CD4-positive, alpha-beta T cell treated with Interleukin-1 beta for 1 hour (primary cell): Measurements from ENCODE around the gene ASCL2.
"Not testable (repeated sequence)": the region's sequence is repeated elsewhere in the genome, so short reads cannot be mapped to it uniquely, and the experiment has no call there.

Experiments
- DNase-seq, 2 donors: peaks; one replicate each; pipeline ENCODE4 v3.0.0-alpha.2; 2020 to 2022

ASCL2 gene

DNA sequence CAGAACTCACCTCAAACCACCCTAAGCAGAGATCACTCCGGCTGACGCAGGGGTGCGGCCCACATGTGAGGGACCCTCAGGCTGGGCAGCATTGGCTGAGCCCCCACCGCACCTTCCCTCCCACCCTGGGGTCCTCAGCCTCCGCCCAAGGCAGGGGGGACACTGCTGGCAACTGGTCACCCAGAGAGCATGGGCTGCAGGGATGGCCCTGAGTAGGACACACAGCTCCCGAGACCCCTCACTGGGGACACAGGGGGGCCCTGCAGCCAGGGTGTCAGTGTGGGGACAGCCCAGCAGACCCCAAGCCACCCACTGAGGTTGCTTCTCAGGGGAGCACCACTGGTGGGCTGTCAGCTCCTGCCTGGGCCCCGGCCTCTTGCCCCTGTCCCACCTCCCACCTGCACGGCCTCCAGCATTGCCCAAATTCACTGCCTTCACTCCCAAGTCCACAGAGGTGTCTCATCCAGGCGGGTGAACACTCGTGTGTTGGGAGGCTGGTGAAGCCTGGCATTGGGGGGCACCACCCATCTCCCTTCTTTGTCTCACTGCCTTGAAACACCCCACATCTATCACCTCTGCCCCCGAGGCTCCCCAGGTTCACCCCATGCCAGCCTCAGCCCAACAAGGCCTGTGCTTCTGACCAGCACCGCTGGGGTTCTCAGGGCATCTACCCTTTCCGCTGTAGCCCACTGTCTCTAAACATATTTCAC lies 26.7 kb upstream of the ASCL2 start:
- no peak for DNase-seq

DNA sequence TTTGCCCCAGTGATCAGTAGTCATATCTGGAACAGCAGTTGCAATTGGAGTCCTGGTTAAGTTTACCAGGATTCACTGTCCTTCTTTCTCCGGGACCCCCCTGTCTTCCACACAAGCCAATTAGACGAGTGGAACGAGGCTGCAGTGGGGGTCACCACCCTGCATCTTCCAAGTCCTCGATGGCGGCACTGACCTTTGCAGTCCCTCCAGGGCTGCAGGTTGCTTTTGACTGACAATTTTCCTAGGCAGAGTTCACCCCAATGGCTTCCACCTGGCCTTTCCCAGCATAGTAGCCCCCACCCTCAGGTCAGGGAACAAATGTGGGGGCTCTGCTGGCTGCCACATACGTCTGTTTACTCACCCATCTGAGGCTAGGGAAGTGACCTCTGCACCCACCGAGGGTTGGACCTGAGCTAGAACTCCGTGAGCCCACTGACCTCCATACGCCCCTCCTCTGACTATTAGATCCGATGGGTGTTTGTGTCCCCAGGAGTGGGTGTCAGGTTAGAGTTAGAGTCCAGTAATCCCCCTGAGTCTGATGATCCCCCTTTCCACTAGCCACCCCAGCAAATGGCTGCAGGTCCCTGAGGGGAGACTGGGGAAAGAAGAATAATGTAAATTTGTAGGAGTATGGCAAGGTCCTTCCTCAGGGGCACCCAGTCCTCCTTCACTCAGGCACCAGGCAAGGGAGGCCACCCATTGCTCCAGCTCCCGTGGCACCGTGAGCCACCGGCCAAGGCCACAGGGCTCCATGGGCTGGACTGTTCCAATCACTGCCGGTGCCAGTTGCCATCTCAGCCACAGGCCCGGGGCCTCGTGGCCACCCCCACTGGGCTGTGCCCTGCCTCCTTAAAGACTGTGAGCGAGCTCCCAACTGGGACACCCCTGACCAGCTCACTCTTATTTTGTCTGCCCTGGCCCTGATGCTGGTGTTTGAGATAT lies 25.9 kb upstream of the ASCL2 start:
- no peak for DNase-seq

DNA sequence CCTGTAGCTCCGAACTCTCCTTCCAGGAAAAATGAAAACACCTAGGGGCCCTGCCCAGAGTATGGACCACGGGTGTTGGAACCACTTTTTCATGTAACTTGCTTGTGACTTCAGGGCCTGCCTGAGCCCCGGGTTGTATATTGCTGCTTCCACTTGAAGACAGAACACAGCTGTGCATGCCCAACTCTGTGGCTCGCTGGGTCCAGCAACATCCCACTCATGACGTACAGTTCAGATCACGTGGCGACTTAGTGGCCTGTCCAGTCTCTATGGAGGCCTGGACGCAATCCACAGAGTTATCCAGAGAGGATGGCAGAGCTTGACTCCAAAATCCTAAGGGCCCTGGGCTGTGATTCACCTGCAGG lies 24.5 kb upstream of the ASCL2 start:
- DNase-seq, result no peak

DNA sequence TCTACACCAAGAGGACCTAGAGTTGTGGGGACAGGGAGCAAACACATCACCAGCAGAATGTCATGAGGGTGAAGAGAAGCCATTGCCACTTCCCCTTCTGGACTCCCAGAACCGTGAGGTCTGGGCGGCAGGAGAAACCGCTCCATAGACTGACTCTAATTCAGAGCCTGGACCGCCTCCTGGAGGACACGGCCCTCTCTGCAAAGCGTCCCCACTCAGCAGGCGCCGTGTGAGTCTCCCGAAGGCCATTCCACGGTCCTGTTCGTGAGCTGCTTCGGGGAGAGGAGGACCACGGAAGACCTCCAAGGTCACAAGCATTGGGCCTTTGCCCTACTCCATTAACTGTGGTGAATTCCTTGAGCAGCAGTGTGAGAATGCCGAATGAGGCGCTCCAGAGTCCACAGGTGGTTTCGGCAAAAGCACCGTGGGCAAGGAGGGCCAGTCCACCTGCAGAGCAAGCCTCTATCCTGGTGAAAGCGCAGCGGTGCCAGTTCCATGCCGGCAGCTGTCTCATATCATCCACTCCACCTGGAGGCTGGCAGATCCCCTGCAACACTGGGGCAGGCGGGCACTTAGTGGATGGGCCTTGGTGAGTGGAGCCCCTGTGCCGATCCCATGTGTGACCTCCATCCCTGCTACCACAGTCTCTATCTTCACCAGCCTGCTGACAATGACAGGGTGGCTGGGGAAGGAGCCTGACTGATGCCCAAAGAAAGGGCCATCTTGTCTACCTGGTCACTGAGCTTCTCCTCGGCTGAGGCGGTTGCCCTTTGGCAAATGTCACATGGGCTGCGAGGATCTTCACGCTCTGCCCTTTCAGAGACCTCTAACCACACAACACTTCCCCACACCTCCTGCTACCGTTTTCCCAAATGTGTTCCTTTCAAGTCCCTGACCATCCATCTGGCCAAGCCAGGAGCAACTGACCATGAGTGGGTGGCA lies 23.9 kb upstream of the ASCL2 start:
- DNase-seq, result peak in 1 of 2 donors; percentile 26

DNA sequence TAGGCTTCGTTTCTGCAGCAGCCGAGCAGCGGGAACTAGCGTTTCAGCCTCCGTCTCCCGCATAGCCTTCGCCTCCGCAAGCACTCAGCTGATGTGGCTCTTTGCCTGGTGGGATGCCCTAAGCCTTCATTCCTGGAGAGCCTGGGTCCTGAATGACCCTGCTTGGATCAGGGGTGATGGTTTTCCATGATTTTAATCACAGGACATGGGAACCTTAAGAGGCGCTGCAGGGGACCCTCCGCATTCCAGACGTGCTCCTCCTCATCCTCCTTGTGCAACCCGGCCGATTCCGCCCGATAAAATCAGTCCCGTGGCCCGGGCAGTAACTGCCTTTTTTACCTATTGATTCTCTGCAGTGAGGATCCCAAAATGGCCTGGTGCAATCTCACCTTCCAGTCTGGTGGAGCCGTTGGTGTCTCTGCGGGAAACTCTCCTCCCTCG lies 23.2 kb upstream of the ASCL2 start:
- no peak for DNase-seq

DNA sequence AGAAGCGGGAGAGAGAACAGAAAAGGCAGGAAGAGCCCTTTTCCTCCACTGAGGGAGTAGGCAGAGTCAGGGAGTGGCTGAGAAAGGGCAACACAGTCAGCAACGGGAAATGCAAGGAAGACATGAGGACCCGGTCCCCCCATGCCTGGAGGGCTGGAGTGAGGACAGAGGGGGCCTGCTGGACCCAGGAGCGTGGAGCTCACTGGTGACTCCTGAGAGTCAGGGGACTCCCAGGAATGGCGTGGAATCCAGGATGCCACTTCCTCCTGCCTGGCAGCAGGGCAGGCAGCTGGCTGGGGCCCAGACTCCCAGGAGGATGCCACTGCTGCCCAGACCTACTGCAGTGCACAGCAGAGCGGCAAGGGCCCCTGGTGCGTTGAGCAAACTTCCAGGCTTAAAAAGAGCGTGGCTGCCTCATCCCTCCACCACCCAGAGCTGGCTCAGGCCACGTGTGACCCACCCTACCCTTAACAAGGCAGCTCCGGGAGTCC lies 20.0 kb upstream of the ASCL2 start:
- no peak for DNase-seq

DNA sequence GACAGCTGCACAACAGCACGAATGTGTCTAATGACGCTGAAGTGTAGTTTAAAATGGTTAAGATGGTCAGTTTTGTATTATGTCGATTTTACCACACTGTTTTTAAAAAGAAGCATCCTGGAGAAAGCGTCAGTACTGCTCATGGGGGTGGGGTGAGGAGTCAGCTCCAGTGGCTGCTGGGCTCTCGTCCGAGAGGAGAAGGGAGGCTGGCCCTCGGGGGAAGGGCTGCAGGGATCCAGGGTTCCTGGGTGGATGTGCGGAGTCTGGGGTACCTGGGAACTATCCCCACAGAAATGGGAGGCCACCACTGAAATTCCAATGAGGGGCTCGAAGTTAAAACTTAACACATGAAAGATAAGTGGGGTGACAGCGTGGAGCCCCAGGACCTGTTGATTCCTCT lies 19.5 kb upstream of the ASCL2 start:
- DNase-seq, result no peak

DNA sequence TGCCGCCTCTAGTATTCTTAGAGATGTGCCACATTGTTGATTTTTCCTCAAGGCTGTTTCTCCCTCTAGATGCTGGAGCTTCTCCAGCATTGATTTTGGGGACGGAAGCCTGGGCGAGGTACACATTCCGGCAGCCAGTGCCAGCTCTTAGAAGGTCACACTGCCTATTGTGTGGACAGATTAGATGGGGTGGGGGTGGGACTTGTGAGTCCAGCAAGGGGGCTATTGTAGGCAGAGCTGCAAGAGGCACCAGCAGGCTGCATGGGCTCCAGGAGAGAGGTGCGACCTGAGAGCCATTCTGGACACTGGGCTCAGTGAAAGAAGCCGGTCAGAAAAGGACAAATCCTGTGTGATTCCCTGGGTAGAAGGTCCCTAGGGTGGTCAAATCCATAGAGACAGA lies 19.0 kb upstream of the ASCL2 start:
- DNase-seq, result no peak

DNA sequence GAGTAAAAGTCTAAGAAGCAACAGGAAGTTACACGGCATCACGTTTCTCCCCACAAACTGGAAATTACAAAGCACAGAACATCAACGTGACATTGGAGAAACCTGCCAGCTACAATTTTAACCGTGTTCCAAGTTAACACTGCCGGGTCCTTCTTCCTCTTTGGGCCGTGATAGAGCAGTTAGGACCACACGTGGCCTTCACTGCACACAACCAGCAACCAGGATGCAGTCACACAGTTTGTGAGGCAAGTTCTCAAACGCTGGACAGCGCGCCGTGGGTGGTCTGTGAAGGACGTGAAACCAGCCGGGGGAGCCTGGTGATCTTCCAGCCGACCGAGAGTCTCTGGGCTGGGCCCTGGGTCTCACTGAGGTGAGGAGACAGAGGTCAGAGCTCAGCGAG lies 16.7 kb upstream of the ASCL2 start:
- no peak for DNase-seq

DNA sequence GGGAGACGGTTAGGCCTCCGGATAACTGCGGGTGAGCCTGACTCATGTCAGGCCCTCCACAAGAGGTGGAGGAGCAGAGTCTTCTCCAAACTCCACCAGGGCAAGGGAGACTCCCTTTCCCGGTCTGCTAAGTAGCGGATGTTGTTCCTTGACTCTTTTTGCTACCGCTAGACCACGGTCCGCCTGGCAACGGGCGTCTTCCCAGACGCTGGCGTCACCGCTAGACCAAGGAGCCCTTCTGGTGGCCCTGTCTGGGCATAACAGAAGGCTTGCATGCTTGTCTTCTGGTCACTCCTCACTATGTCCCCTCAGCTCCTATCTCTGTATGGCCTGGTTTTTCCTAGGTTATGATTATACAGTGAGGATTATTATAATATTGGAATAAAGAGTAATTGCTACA lies 16.0 kb upstream of the ASCL2 start:
- DNase-seq, result not testable (repeated sequence)

DNA sequence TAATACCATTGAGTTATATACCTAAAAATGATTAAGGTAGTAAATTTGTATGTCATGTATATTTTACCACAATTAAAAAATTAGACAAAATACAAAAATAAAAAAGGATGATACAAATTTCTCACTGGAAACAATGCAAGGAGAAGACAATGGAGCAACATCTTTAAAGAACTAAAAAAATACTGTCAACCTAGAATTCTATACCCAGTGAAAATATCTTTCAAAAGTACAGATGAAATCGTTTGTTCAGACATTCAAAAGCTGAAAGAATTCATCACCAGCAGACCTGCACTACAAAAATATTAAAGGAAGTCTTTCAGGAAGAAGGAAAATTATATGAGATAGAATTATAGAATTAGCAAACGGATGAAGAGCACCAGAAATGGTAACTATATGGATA lies 9.8 kb upstream of the ASCL2 start:
- no peak for DNase-seq

DNA sequence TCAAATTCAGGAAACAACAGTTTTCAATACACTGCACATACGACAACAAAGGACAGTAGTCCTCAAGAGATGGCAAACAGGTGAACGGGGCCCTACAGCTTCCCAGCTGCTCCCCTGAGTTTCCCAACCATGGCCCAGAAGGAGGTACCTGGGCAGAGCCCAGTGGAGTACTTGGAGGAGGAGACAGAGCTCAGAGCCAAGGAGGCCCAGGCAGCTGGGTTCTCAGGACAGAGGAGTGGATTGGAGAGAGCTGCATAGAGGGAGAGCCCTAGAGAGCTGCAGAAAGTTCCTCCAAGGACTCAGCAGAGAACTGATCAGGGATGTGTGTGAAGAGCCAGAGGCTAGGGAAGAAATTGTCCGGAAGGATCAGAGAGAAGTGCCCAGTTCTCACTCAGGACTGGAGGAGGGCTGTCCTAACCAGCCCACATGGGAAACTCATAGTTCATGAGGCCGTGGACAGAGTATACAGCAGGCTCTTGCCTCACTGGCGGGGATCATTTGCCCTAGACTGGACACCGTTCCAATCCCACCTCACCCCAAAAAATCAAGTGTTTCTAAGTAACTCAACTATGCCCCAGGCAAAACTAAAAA lies 7.6 kb upstream of the ASCL2 start:
- no peak for DNase-seq

DNA sequence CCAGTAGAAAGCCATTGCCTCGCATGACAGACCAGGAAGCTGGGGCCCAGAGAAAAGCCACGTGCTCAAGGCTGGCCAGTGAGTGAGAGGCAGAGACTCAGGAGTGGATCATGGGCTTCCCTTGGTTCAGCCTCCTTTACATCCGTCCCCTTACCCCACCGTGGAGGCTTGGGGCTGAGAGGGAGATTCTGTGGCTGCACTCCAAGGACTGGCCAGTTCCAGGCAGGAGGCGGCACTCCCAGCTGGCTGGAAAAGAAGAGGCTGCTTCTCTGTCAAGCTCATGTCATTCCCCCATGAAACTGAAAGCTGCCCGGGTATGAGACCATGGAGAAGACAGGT lies 6.6 kb upstream of the ASCL2 start:
- DNase-seq, result no peak

DNA sequence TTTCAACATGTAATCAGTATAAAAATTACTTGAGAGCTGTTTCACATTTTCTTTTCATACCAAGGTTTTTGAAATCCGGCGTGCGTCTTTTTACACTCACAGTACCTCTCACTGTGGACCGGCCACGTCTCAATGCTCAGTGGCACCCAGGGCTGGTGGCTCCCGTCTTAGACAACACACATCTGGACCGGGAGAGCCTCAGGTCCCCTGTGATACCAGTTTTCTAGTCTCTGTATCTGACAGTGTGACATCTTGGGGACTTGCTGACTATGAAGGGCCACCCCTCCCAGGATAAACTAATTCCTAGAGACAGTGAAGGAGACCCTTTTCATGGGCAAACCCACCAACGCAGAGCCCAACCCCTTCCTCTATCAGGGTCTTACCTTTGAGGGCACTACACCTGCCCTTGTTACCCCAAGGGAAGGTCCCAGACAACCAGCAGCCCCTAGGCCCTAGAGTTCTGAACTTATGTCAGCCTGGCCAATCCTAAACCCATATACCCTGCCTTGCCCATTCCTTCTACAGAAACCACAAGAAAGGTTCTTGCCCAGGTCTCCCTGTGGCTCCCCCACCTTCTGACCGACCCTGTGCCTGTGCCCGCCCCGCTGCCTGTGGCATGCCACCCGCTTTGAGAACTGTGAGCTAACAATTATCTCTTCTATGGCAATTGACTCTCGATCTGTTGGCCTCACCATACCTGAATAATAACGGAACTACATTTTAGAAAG lies 6.1 kb upstream of the ASCL2 start:
- DNase-seq, result no peak

DNA sequence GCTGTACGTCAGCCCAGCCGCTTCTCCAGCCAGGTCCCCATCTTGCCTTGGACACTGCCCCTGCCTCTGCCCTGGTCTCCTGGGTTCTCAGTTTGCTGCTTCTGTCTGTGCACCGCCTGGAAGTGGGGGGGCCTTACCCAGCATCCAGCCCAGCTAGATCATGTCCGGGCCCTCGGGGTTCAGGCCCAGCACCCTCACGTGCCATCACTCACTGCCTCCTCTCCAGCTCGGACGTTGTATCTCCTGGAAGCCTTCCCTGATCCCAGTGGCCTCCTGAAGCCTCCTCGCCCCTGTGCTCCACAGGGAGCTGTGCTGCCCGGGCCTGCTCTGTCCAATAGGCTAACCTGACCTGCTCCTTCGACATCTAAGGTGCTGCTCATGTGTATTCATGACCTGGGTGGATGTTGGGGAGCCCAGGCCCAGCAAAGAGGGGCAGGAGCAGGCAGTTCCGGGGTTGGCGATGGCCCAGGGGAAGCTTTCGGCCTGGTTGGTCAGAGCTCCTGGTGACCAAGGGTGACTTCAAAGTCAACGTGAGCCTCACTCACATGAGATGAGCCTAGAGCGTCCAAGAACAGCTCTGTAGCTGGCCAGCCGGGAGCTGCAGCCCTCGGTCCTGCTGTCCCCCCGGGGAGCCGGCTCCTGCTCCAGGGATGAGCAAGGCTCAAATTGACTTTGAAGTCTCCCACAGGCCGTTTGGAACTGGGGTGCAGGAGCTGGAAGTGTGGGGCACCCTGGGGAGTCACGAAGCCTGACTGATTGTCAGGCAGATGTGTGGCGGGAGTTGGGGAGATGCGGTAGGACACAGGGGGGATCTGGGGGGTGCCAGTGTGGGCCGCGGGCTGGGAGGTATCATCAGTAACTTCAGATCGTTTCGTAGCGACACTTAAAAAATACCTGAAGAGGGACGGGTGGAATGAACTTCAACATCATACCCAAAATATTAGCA lies 5.2 kb upstream of the ASCL2 start:
- DNase-seq, result no peak

DNA sequence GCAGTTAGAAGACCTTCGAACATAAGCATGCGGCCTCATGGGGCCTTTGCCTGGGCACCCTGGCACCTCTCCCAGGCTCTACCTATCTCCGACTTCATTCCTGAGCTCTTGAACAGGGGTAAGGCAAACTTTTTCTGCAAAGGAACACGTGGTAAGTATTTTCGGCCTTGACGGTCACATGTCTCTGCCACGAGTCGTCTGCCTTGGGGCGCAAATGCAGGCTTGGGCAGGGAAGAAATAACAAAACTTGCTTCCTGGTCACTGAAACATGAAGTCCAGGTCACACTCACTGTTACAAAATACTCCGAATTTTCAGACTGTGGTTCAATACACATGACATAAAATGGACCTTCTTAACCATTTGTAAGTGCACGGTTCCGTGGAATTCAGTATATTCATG lies 3.4 kb upstream of the ASCL2 start:
- DNase-seq, result no peak

DNA sequence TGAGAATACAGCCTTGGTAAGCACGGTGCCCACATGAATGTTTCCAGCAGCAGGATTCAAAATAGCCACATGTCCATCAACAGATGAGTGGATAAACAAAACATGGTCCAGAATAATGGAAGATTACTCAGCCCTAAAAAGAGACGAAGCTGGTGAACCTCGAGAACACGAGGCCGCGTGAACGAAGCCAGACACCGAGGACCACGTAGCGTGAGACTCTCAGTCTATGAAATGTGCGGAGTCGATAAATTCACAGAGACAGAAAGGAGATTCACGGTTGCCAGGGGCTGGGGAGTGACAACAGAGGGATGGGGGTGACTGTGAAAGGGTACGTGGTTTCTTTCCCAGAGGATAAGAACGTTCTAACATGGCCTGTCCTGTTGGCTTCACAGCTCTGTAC lies 2.9 kb upstream of the ASCL2 start:
- no peak for DNase-seq

DNA sequence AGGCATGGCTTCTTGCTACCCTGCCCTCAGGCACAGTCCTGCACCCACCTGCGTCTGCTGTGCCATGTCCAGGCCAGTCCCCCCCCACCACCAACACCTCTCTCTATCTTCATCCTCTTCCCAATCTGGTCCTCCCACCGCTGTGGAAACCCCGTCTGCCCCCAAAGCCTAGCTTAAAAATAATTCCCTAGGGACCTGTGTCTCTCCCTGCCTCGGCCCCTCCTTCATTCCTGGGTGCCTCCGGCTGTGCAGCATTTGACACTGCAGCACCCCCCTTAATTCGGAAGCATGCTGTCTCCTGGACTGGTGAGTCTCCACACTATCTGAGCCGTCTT lies 2.5 kb upstream of the ASCL2 start:
- no peak for DNase-seq

DNA sequence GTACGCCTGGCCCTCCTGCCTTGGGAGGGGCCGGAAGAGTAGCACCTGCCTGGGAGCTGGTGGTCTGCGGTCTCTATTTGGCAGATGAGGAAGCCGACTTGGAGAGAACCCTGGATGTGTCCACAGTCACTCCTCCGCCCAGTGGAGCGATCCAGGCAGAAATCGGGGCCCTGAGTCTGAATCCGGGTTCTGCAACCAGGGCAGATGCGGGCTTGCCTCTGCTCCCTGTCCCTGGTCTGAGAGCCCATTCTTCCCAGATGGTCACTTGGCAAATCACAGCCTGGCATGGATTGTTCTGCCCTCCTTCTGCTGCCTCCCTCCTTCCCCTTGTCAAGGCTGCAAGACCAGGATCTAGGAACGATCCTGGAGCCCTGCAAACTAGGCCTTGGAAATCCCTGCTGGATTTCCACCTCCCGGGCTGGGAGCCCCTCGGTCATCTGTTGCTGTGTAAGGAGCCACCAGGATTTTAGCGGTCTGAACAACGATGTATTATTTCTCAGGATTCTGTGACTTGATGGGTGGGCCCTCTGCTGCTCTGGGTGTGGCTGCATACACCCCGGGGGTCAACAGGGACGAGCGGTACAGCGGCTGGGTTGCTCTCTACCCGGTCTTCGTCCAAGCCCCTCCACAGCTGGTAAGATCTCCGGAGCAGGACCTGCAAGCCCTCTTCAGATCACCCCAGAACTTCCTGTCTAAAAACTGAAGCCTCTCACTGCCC lies 2.0 kb upstream of the ASCL2 start:
- DNase-seq, result no peak
